HUES64 (cell line): ENCODE data around the gene NLRC5.

Experiments
- H3K27ac ChIP-seq: 2 replicates; pipeline ENCODE4 v1.7.0; 2013; ENCODE audit warnings: low read depth, low read length, inconsistent platforms
- H3K27me3 ChIP-seq: 2 replicates; pipeline ENCODE4 v1.6.1; 2013; ENCODE audit warnings: mild to moderate bottlenecking, low read length; ENCODE audit not compliant: insufficient read depth
- H3K36me3 ChIP-seq: 2 replicates; pipeline ENCODE4 v1.6.1; 2013; ENCODE audit warnings: mild to moderate bottlenecking, low read length; ENCODE audit not compliant: insufficient read depth
- H3K4me1 ChIP-seq: 2 replicates; pipeline ENCODE4 v1.6.1; 2013; ENCODE audit warnings: mild to moderate bottlenecking, low read length, moderate library complexity; ENCODE audit not compliant: insufficient read depth
- H3K4me3 ChIP-seq: 2 replicates; pipeline ENCODE4 v1.5.1; 2013; ENCODE audit warnings: mild to moderate bottlenecking, low read length, moderate library complexity
- H3K9ac ChIP-seq: 2 replicates; pipeline ENCODE4 v1.6.1; 2013; ENCODE audit warnings: mild to moderate bottlenecking, low read depth, low read length
- H3K9me3 ChIP-seq: 2 replicates; pipeline ENCODE4 v1.6.1; 2013; ENCODE audit warnings: low read depth, low read length; ENCODE audit not compliant: insufficient read depth
- WGBS: fragments of 150-250, 120-280 bp; methylation state at CpG from one replicate; pipeline ENCODE4 v1.1.7; 2013; ENCODE audit warnings: missing lambda C conversion rate; 5-methylcytosine and 5-hydroxymethylcytosine counted together

NLRC5 gene

DNA sequence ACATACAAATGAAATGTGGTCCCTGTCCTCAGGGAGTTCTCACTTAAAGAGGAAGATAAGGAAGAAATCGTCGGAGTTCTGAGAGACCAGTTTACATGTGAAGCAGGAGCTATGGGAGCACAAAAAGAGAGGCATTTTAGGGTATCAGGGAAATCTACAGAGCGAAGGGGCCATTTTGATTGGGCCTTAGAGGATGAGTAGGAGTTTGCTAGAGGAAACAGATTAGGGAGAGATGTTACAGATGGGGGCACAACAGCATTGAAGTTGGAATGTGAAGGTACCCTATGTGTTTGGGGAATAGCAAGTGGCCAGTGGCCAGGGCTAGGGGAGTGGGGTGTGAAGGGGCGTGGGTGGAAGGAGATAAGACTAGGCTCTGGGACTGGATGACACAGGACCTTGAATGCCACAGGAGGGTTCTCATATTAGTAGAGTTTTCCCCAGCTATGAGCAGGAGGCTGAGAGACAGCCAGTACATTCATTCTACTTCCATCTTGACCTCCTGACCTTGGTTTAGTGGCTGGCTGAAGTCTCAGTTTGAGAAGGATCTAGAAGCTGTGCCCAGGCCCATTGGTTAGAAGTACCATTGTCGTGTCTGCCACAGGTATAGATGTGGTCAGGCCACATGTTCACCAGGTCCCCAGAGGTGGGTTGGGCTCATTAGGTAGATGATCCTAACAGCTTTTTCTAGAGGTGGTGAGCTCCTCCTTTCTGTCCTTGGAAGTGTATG is 137.8 kb downstream of the NLRC5 start:
- 92% methylated on average over 5 of the region's 5 CpGs for WGBS
- no peak overlapping the region for H3K27ac ChIP-seq
- no peaks in the 10 kb centered on the region for H3K9me3 ChIP-seq
- no peaks in the 10 kb centered on the region for H3K27me3 ChIP-seq
- H3K4me3 ChIP-seq: no peak overlapping the region
- no peak overlapping the region for H3K9ac ChIP-seq
- no peaks in the 10 kb centered on the region for H3K36me3 ChIP-seq
- no peaks in the 10 kb centered on the region for H3K4me1 ChIP-seq

- no peak overlapping the region for H3K9ac ChIP-seq
- H3K36me3 ChIP-seq: no peaks in the 10 kb centered on the region
- H3K4me3 ChIP-seq: no peak overlapping the region
- 95% methylated on average over 7 of the region's 7 CpGs for WGBS
- no peaks in the 10 kb centered on the region for H3K9me3 ChIP-seq
- H3K27ac ChIP-seq: no peak overlapping the region
- no peaks in the 10 kb centered on the region for H3K27me3 ChIP-seq
- H3K4me1 ChIP-seq: no peaks in the 10 kb centered on the region
Measured at GRCh38 chr16:57127836-57128235, 138.5 kb downstream of the NLRC5 start.

GRCh38 chr16:57128771-57129389 is 139.5 kb downstream of the NLRC5 start:
- H3K9me3 ChIP-seq: no peaks in the 10 kb centered on the region
- no peak overlapping the region for H3K9ac ChIP-seq
- H3K4me1 ChIP-seq: no peaks in the 10 kb centered on the region
- no peak overlapping the region for H3K27ac ChIP-seq
- H3K27me3 ChIP-seq: no peaks in the 10 kb centered on the region
- WGBS: 84% methylated on average over 11 of the region's 11 CpGs
- H3K4me3 ChIP-seq: no peak overlapping the region
- H3K36me3 ChIP-seq: no peaks in the 10 kb centered on the region

DNA sequence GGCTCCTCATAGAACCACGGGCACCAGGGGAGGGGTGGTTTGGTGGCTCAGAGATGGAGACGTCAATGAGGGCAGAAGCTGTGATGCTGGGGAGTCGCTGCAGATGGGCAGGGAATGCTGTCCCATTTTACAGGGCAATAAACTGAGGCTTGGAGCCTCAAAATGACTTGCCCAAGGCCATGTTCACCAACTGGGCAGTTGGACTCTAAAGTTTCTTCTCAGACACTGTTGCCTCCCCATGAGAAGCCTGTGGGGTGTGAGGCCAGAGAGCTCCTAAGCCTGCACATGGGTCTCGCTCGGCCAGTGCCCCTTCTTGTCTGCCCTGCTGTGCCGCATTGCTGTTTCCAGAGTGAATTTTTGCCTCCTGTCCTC is 141.6 kb downstream of the NLRC5 start:
- 90% methylated on average over 6 of the region's 6 CpGs for WGBS

DNA sequence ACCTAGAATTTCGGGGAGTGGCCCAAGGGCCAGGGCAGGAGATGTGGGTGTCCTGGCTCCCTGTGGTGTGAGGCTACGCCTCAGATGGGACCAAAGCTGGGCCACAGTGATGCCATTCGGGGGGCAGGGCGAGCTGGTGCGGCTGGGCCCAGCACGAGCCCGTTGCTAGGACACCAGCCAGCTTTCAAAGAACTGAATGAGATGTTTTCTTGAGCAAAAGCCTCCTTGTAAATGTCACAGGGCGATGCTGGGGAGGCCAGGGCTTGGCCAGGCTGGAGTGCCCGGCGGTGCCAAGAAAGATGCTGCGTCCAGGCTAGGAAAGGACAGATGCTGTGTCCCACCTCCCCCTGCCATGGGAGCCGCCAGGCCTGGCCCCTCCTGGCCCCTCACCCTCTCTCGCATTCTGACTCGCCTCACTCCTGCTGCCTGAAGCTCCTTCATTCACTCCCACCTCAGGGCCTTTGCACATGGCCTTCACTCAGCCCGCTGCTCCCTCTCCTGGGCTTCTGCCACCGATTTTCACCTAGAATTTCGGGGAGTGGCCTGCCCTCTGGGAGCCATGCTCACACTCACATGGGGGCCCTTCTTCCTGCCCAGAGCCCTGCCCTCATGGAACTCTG is 142.1 kb downstream of the NLRC5 start:
- 90% methylated on average over 17 of the region's 17 CpGs for WGBS
- Histone ChIP-seq H3K4me1 (no peaks in the 10 kb centered on the region), H3K9me3 (no peaks in the 10 kb centered on the region), H3K27ac (no peak overlapping the region), H3K9ac (peak overlapping the region; percentile 22; the same call in 1 of the 2 replicates), H3K4me3 (no peak overlapping the region), H3K36me3 (no peaks in the 10 kb centered on the region), H3K27me3 (no peaks in the 10 kb centered on the region)

More for the DNA sequence above, 141.6 kb downstream of the NLRC5 start:
- Histone ChIP-seq H3K4me3 (no peak overlapping the region), H3K27me3 (no peaks in the 10 kb centered on the region), H3K27ac (no peak overlapping the region), H3K4me1 (no peaks in the 10 kb centered on the region), H3K9ac (peak overlapping the region; percentile 22; the same call in 1 of the 2 replicates), H3K36me3 (no peaks in the 10 kb centered on the region), H3K9me3 (no peaks in the 10 kb centered on the region)

DNA sequence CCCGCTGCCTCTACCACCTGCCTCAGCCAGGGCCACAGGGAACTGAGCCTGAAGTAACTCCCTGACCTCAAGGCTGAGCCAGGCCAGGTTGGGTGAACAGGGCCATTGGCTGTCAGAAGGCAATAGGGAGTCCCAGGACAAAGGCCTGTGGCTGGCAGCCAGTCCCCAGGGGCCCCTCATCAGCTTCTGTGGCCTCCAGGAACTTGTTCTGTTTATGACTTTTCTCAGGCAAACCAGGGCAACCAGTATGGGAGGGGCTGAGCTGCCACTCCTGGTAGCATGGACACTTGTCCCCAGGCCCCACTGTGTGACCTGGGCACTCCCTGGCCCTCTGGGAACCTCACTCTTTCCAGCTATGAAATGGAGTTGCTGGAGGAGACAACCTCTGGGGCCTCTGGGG is 143.1 kb downstream of the NLRC5 start:
- Histone ChIP-seq H3K36me3 (no peaks in the 10 kb centered on the region), H3K4me1 (no peaks in the 10 kb centered on the region)
- 93% methylated on average over 1 of the region's 1 CpG for WGBS

GRCh38 chr16:57133031-57133430 is 143.7 kb downstream of the NLRC5 start:
- Histone ChIP-seq H3K36me3 (no peaks in the 10 kb centered on the region), H3K9ac (no peak overlapping the region), H3K4me3 (no peak overlapping the region), H3K27me3 (no peaks in the 10 kb centered on the region), H3K9me3 (no peaks in the 10 kb centered on the region), H3K27ac (no peak overlapping the region), H3K4me1 (no peaks in the 10 kb centered on the region)
- 67% methylated on average over 4 of the region's 4 CpGs for WGBS

More for the DNA sequence above, 143.1 kb downstream of the NLRC5 start:
- H3K27me3 ChIP-seq: no peaks in the 10 kb centered on the region
- H3K9me3 ChIP-seq: no peaks in the 10 kb centered on the region
- no peak overlapping the region for H3K4me3 ChIP-seq
- H3K9ac ChIP-seq: no peak overlapping the region
- no peak overlapping the region for H3K27ac ChIP-seq
